GM10266 (cell line): ENCODE data around the gene DENND1A.

ENCODE experiments used
- DNase-seq: peaks from one replicate; pipeline ENCODE4 v3.0.0; 2012; ENCODE audit errors: extremely low spot score
- CTCF ChIP-seq: IDR thresholded peaks from 2 replicates; pipeline ENCODE4 v1.5.1; 2012; ENCODE audit warnings: mild to moderate bottlenecking, low read depth; ENCODE audit not compliant: control insufficient read depth, insufficient read depth; ENCODE audit errors: missing control alignments

DENND1A gene

GRCh38 chr9:123478967-123479602 is 450.8 kb downstream of the DENND1A start:
- no peak for DNase-seq
- TF ChIP-seq CTCF: no peak

GRCh38 chr9:123478160-123478559 is 451.8 kb downstream of the DENND1A start:
- DNase-seq: no peak
- TF ChIP-seq CTCF: no peak

- no peak for DNase-seq
- TF ChIP-seq CTCF: no peak
These were observed 454.5 kb downstream of the DENND1A start for GRCh38 chr9:123475407-123475806.

- no peak for DNase-seq
- TF ChIP-seq CTCF: no peak
These were observed 456.9 kb downstream of the DENND1A start for GRCh38 chr9:123472862-123473614.

GRCh38 chr9:123471843-123472570 is 457.9 kb downstream of the DENND1A start:
- TF ChIP-seq CTCF: no peak
- no peak for DNase-seq

GRCh38 chr9:123470991-123471770 is 458.7 kb downstream of the DENND1A start:
- no peak for DNase-seq
- TF ChIP-seq CTCF: no peak
